Astrocyte of the spinal cord (primary cell): Measurements from ENCODE around the gene PECR.

Experiments
- DNase-seq: peaks from one replicate; pipeline ENCODE4 v3.0.0; 2011; ENCODE audit warnings: low read depth, low spot score
- H3K4me3 ChIP-seq: 2 replicates; pipeline ENCODE4 v1.5.1; 2011; ENCODE audit warnings: low read depth, mild to moderate bottlenecking, low read length, moderate library complexity
- CTCF ChIP-seq: IDR thresholded peaks from 2 replicates; pipeline ENCODE4 v1.5.1; 2012; ENCODE audit warnings: low read depth, mild to moderate bottlenecking, low read length, inconsistent platforms
- in situ Hi-C: cut with HindIII; loops from 2 replicates; pipeline ENCODE4 v1.10.0; 2017; ENCODE audit warnings: low sequenced_read_pairs

PECR gene

GRCh38 chr2:216094701-216095100 is 13.1 kb upstream of the PECR start:
- no peak overlapping the region for H3K4me3 ChIP-seq
- in situ Hi-C loops, result no loop called here
- TF ChIP-seq CTCF, result no peak
- no peak for DNase-seq

- no peak overlapping the region for H3K4me3 ChIP-seq
- no peak for TF ChIP-seq CTCF
- in situ Hi-C loops, result no loop called here
- DNase-seq, result no peak
Observed at GRCh38 chr2:216092646-216093045, 11.0 kb upstream of the PECR start.

DNA sequence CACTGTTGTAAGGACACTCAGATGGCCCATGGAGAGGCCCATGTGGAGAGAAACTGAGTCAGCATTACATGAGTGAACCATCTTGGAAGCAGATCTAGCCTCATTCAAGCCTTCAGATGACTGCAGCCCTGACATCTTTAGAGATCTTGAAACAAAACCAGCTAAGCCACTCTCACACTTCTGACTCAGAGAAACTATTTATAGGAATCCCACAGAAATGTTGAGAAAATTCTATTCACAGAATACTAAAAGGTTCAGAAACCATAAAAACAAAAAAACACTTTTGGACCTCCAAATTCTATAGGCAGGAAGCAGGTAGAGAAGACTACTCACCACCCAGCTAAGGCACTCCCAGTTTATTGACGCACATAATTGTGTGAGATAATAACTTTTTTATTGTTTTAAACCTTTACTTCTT is 8.8 kb upstream of the PECR start:
- no peak for TF ChIP-seq CTCF
- DNase-seq, result peak; percentile 48
- no peak overlapping the region for H3K4me3 ChIP-seq
- in situ Hi-C loops, result no loop called here

GRCh38 chr2:216086207-216086893 is 4.7 kb upstream of the PECR start:
- TF ChIP-seq CTCF, result no peak
- no peak for DNase-seq
- in situ Hi-C loops, result no loop called here

GRCh38 chr2:216084547-216084946 is 2.9 kb upstream of the PECR start:
- no peak for DNase-seq
- in situ Hi-C loops, result no loop called here
- no peak overlapping the region for H3K4me3 ChIP-seq
- no peak for TF ChIP-seq CTCF

More at GRCh38 chr2:216086207-216086893, 4.7 kb upstream of the PECR start:
- H3K4me3 ChIP-seq, result no peak overlapping the region

DNA sequence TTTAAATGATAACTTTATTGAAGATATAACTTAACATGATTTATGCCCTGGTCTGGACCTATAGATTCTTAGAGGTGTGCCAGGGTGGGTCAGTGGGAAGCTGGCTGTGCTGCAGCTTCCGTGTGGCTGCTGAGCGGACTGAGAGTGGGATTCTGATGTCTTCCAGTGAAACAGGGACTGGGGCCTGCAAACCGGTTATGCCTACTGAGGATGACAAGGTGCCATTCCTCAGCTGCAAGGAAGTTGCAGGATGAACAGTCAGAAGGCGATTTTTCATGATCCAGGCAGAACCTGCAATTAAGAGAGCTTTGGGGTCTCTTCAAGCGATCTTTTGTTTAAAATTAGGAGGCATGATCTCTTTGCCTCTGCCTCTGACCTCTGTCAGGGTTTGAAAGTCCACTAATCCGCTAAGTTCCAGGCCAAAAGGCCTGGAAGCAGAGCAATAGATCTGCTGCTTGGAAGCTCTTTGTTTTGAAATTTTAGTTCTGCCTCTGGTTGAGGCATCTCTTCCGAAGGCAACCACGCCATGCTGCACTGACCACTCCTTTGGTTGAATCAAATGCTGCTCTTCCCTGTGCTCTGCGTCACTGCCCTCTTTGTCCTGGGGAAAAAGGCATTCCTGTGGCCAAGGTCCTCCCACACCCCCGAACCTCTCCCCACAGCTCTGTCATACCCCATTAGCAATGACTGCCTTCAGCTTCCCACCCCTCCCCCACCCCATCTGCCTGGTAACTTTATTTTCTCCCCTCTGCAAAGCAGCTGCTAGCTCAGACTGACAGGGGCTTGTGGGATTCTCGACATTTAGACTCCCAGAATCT is 2.1 kb upstream of the PECR start:
- DNase-seq, result peak; percentile 91
- in situ Hi-C loops, result no loop called here
- H3K4me3 ChIP-seq, result no peak overlapping the region
- TF ChIP-seq CTCF, result no peak
